ENCODE data around the gene NHP2. TPM values are rescaled to one million over a fixed set of nuclear protein-coding genes. Genes with fewer than 3 reads are reported as not detected.

NHP2 gene
- total RNA-seq, 1 experiment from 2014 or later = 322 TPM

DNA sequence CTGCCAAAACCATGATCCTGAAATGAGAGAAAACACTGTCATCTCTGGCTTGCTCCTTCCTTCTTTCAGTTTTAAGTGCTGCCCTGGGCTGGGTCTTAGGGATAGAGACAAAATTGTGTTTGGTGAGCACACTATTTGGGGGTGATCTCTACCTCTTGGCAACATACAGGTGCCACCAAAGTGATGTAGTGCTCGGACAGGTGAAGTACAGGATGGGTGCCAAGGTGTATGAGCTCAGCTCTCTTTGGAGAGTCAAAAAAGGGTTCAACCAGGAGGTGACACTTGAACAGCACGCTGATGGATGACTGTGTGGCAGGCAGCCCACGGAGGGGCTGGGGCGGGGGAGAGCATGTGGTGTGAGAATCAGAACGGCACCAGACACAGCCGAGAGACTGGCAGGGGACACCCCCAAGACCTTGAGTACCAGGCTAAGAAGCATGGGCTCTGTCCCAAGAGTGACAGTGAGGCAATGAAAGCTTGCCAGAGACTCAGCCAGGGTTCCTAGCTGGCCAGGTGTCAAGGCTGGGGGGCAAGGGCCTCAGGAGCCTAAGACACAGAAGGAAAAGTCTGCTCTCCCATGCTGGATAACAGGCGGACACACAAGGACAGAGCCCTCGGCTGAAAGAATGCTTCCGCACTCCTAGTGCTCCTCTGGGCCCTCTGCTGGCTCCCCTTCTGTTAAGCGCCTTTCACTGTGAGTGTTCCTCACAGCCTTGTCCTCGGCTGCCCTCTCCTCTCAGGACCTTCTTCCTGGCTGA, 2.5 kb downstream of the NHP2 start:
- BruUV-seq (replicated peaks) = no TSS peak
- POLR2A ChIA-PET = interaction anchor here (1.3 to 9.3 kb wide), 3 partner anchors 9 to 74 kb away, joined by 4 to 123 read pairs (median 6); partner anchors contain the start of gene HNRNPAB
- CTCF ChIA-PET = interaction anchor here (0.6 to 12.4 kb wide), 3 partner anchors 11 to 75 kb away, joined by 3 to 286 read pairs (median 4); no protein-coding TSS in a partner anchor

DNA sequence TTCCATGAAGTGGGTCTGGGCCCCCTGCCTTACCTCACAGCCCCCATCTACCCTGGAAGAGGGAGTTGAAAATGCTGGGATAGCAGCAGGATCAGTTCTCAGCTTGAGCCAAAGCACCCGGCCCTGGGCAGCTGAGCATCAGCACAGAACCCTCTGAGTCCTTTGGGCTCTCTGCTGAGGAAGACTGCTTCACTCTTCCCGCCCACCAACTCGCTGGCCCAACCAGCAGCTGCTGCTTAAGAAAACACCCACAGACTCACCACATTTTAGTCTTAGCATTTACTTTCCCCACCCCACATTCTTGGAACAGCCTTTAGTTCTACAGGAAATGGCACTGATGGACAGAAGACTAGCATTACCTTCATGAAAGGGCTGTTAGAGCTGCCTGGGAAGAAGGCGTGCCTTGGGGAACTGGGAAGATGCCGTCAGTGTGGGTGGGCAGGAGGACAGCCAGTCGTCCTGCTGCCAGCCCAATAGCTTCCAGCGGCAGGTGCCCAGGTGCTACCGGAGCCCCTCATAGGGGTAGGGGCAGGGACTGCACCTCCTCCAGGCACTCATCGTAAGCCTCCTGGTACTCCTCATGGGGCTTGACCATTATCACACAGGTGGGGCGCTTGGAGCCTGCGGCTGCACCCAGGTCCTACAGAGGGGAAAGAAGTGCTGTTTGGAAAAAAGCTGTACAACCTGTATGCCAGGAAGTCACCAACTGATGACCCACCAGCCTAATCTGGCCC, 4.3 kb downstream of the NHP2 start:
- no TSS peak for BruUV-seq (replicated peaks)

More for the DNA sequence above, 2.5 kb downstream of the NHP2 start:
- Mint-ChIP-seq H3K27me3 (ENCODE audit: insufficient read depth, unreplicated experiment) (no peaks in the 10 kb centered on the region), H3K36me3 (ENCODE audit: insufficient read depth, unreplicated experiment) (peaks cover 69% of the 10 kb centered on the region), H3K4me1 (ENCODE audit: insufficient read depth, unreplicated experiment) (peaks cover 29% of the 10 kb centered on the region), H3K4me3 (ENCODE audit: unreplicated experiment) (no peak overlapping the region), H3K9me3 (ENCODE audit: unreplicated experiment) (no peaks in the 10 kb centered on the region), H3K27ac (ENCODE audit: low read depth, unreplicated experiment) (peak overlapping the region; percentile 11)
- no peak for DNase-seq (ENCODE audit: unreplicated experiment)
- TF ChIP-seq, protein P1, sequence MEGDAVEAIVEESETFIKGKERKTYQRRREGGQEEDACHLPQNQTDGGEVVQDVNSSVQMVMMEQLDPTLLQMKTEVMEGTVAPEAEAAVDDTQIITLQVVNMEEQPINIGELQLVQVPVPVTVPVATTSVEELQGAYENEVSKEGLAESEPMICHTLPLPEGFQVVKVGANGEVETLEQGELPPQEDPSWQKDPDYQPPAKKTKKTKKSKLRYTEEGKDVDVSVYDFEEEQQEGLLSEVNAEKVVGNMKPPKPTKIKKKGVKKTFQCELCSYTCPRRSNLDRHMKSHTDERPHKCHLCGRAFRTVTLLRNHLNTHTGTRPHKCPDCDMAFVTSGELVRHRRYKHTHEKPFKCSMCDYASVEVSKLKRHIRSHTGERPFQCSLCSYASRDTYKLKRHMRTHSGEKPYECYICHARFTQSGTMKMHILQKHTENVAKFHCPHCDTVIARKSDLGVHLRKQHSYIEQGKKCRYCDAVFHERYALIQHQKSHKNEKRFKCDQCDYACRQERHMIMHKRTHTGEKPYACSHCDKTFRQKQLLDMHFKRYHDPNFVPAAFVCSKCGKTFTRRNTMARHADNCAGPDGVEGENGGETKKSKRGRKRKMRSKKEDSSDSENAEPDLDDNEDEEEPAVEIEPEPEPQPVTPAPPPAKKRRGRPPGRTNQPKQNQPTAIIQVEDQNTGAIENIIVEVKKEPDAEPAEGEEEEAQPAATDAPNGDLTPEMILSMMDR (IDR thresholded peaks at IDR 0.05; ENCODE audit: unreplicated experiment) = no peak
- intact Hi-C loops (cut with micrococcal nuclease) = loop anchor here (5.0 kb wide), 1 partner anchor 476 kb away; the partner anchor contains the start of gene CLK4

DNA sequence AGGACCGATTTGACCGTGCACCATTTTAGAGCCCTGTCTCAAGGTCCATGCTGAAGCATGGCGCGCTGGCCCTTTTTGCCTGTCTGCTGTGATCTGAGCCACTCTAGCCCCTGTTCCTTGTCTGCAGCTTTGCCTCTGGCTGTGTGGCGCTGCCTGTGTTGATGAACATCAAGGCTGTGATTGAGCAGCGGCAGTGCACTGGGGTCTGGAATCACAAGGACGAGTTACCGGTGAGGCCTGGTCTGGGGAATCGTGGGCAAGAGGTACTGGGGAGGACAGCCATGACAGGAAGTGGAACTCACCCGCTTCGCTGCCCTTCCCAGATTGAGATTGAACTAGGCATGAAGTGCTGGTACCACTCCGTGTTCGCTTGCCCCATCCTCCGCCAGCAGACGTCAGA, 6.3 kb downstream of the NHP2 start:
- Mint-ChIP-seq H3K27me3 (ENCODE audit: insufficient read depth, unreplicated experiment) (no peaks in the 10 kb centered on the region), H3K9me3 (ENCODE audit: unreplicated experiment) (no peaks in the 10 kb centered on the region), H3K4me1 (ENCODE audit: insufficient read depth, unreplicated experiment) (peaks cover 28% of the 10 kb centered on the region), H3K36me3 (ENCODE audit: insufficient read depth, unreplicated experiment) (peaks cover 87% of the 10 kb centered on the region), H3K27ac (ENCODE audit: low read depth, unreplicated experiment) (no peak overlapping the region), H3K4me3 (ENCODE audit: unreplicated experiment) (no peak overlapping the region)
- BruUV-seq (replicated peaks) = no TSS peak
- intact Hi-C loops (cut with micrococcal nuclease) = no loop called here
- TF ChIP-seq, protein P1 (IDR thresholded peaks at IDR 0.05; ENCODE audit: unreplicated experiment) = no peak
- DNase-seq (ENCODE audit: unreplicated experiment) = no peak
- CTCF ChIA-PET = interaction anchor here (1.6 to 12.4 kb wide), 3 partner anchors 13 to 72 kb away, joined by 3 to 286 read pairs (median 101); partner anchors contain the start of gene RMND5B
- POLR2A ChIA-PET = interaction anchor here (1.8 to 9.3 kb wide), 2 partner anchors 59 to 70 kb away, joined by 10 to 123 read pairs; no protein-coding TSS in a partner anchor

More for the DNA sequence above, 4.3 kb downstream of the NHP2 start:
- Mint-ChIP-seq H3K27me3 (ENCODE audit: insufficient read depth, unreplicated experiment) (no peaks in the 10 kb centered on the region), H3K9me3 (ENCODE audit: unreplicated experiment) (no peaks in the 10 kb centered on the region), H3K4me3 (ENCODE audit: unreplicated experiment) (no peak overlapping the region), H3K27ac (ENCODE audit: low read depth, unreplicated experiment) (peak overlapping the region; percentile 11), H3K4me1 (ENCODE audit: insufficient read depth, unreplicated experiment) (peaks cover 31% of the 10 kb centered on the region), H3K36me3 (ENCODE audit: insufficient read depth, unreplicated experiment) (peaks cover 83% of the 10 kb centered on the region)
- TF ChIP-seq, protein P1 (IDR thresholded peaks at IDR 0.05; ENCODE audit: unreplicated experiment) = no peak
- POLR2A ChIA-PET = interaction anchor here (0.6 to 9.3 kb wide), 3 partner anchors 10 to 72 kb away, joined by 3 to 123 read pairs (median 3); no protein-coding TSS in a partner anchor
- intact Hi-C loops (cut with micrococcal nuclease) = no loop called here
- no peak for DNase-seq (ENCODE audit: unreplicated experiment)
- CTCF ChIA-PET = interaction anchor here (0.6 to 12.4 kb wide), 6 partner anchors 14 to 74 kb away, joined by 3 to 286 read pairs (median 5); partner anchors contain the start of gene RMND5B
